Fibroblast of pulmonary artery (primary cell): ENCODE data around the gene ZFAND3.

Experiments
- DNase-seq: peaks from one replicate; pipeline ENCODE4 v3.0.0-alpha.2; 2010; ENCODE audit warnings: low read depth
- H3K4me3 ChIP-seq: replicated peaks from 2 replicates; pipeline ENCODE4 v1.5.1; 2011; ENCODE audit warnings: low read depth, mild to moderate bottlenecking, control low read depth, low read length, moderate library complexity
- CTCF ChIP-seq: IDR thresholded peaks from 2 replicates; pipeline ENCODE4 v1.5.1; 2011; ENCODE audit warnings: mild to moderate bottlenecking, control low read depth, low read length, inconsistent platforms; ENCODE audit errors: missing control alignments

Gene ZFAND3

GRCh38 chr6:38185244-38185643, 365.7 kb downstream of the ZFAND3 start:
- no peak overlapping the region for H3K4me3 ChIP-seq
- DNase-seq = no peak
- TF ChIP-seq CTCF = no peak

- DNase-seq = no peak
- TF ChIP-seq CTCF = no peak
- no peak overlapping the region for H3K4me3 ChIP-seq
Observed at GRCh38 chr6:38185752-38186151, 366.2 kb downstream of the ZFAND3 start.

DNA sequence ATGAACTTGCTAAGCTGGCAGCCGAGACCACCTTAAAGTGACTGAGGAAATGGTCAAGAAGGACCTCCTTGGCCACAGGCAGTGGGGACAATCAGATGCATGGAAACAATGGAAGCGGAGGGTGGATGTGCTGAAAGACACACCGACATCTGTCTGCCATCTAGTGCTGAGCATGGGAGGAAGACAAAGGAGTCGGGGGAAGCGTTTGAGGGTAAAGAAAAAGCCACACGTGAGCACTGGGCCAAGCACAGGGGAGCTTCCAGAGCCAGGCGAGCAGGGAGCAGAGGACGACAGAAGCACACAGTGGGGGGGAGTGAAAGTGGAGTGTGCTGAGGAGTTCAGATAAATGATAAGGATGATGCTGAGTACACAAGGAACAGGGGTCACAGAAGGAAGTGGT, 367.8 kb downstream of the ZFAND3 start:
- no peak overlapping the region for H3K4me3 ChIP-seq
- DNase-seq = no peak
- TF ChIP-seq CTCF = no peak

- H3K4me3 ChIP-seq = no peak overlapping the region
- TF ChIP-seq CTCF = no peak
- DNase-seq = no peak
Observed at GRCh38 chr6:38187811-38188590, 368.5 kb downstream of the ZFAND3 start.

DNA sequence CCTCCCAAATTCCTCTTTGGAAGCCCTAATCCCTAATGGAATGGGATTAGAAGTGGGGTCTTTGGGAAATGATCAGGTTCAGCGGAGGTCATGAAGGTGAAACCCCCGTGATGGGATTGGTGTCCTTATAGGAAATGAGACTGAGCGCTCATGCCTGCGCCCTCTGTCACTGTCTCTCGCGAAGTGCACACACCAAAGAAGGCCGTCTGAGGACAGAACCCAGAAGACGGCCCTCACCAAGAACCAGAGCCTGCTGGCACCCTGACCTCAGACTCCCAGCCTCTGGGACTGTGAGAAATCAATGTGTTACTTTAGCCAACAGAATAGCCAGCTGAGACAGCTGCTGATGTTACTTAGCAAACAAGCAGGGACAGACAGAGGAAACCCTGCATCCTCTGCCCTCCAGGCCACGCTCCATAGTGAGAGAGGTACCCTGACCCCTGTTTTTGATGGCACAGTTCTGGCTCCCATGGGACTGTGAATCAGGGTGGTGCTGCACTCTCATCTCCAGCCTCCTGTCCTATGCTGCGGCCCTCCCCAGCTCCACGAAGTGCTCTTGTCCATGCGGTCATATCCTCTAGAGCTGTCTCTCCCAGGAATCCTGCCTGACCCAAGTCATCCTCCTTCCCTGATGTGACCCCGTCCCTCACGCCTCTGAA, 369.3 kb downstream of the ZFAND3 start:
- DNase-seq = no peak
- TF ChIP-seq CTCF = no peak
- H3K4me3 ChIP-seq = no peak overlapping the region

GRCh38 chr6:38191418-38191817, 371.9 kb downstream of the ZFAND3 start:
- H3K4me3 ChIP-seq = no peak overlapping the region
- no peak for DNase-seq
- TF ChIP-seq CTCF = no peak
